ENCODE data around the gene TMOD4.
A peak's percentile ranks its signal among the peaks of the same experiment; 100 is the strongest.

TMOD4 gene

DNA sequence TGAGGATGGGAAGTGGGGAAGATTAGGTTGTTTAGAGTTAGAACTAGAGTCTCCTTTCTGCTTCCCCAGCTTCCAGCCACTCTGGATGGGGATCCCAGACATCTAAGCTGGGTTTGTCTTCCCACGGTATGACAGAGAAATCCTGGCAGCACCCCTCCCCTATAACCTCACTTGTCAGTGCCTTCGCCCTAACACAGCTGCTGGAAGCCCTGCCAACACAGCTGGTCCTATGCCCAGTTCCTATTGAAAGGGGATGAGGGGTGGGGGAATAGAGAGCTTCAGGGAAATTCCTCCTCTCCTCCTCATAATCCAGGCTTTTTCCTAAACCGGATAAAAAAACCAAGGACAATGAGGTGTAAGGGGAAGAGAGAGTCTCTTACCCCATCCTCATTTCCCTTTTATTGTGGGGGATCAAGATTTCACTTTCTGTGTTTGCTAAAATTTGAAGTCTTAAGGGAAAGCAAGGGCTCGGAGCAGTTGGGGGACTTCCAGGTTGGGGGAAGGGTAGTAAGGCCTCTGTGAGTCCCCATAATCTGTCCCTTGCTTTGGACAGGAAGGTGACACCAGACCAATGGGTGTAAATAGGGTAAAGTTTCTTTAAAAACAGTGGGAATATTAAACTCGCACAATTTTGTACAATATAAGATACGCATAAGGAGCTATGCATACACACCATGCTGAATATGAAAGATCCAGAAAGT, 590 bp downstream of the TMOD4 start:
- no peak for DNase-seq

DNA sequence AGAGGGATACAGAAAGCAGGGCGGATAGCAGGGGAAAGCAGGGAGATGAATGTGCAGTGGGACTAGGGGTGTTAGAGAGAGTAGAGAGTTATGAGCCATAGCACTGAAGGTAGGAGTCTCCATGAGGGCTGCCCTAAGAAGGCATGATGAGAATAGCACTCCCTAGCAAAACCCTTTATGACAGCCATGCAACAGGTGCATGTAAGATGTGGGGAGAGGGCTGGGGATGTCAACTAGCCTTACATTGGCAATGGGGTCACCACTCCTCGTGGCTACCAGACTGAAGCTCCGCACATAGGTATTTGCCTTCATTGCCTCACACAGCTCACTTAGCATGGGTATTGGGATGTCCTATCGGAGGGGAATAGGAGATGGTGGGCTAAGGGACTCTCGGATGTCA, 4.6 kb downstream of the TMOD4 start:
- DNase-seq, result no peak

DNA sequence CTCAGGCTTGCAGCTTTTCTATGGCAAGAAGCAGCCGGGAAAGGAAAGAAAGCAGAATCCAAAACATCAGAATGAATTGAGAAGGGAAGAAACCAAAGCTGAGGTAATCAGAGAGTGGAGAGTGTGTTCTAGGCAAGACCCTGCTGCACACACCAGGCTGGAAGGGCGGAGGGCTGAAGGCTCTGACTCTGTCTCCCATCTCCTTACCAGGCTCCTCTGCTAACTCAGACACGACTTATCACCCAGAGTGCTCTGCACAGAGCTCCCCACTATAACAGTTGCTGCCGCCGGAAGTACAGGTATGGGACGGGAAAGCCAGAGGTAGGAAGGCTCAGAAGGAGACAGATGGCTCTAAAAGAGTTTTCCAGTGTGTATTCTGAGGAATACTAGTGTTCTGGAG, 8.7 kb downstream of the TMOD4 start:
- no peak for DNase-seq

DNA sequence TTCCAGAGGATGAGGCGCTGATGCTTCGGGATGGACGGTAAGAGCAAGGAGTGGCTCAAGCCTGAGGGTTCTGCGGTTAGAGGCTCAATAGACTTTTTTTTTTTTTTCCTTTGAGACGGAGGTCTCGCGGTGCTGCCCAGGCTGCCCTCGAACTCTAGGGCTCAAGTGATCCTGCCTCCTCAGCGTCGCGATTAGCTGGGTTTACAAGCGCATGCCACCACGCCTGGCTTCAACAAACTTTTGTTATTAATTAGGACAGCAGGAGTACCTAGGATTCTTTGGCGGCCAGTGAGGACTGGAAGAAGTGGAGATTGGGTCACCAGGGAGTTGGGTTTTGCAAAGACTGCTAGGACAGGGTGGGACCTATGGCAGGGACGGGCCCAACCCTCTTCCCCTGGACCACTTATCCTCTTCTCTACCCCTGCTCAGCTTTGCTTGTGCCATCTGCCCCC, 9.2 kb downstream of the TMOD4 start:
- DNase-seq, result no peak

DNA sequence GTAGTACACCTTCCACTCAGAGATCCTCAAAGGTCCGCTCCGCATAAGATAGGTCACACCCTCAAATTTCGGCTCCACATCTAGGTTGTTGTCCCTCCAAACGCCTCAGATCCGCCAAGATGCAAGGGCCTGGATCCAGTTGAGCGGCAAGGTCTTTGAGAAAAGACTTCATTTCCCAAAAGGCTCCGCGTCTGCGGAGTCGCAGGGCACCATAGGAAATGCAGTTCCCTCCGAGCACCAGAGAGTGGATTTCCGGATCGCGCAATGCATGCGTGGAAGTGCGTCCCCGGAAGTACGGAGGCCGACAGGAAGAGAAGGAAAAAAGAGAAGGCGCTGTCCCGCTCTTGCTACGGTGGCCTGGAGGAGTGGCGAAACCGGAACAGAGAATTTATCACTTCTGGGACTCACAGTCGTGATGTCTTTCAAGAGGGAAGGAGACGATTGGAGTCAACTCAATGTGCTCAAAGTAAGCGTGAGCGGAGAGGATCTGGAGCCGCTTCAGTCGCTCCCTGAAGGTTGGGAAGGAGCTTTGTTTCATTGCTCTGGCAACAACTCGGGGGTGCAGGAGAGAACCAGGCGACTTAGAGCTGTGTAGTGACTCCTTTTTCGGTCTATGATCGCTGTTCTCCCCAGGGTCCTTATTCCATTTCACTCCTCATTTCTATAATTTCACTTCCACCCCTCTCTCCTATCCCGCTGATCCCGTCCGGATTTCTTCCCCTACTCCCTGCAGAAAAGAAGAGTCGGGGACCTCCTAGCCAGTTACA, 9.9 kb downstream of the TMOD4 start, which contains the start of the genes LYSMD1 and SCNM1:
TSS of gene LYSMD1 (minus strand) at position 165 of the 767 bp plus-strand sequence. CDS start 644 bp downstream, outside the sequence.
TSS of gene SCNM1 (plus strand) at position 407 of the 767 bp plus-strand sequence. CDS start at position 416, 9 bp downstream.
- DNase-seq, result peak; percentile 99

DNA sequence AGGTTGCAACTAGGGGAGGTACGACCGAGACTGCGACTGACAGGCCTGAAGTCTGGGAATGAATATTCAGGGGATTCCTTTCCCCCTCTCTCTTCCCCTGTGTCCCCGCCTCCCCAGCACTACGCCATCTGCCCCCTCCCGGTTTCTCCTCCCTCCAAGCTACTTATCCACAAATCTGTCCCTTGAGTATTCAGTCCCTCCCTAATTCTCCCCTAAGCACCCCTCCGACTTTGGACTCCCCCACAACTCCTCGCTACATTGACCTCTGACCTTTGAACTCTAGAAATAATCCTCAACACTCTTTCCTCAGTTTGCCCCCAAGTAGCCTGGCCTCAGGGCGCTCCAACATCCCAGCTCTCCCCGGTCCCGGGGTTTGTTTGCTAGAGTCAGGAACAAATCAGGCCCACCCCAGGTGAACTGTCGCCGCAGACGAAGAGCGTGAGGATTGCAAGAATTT, 10.5 kb downstream of the TMOD4 start:
- DNase-seq, result no peak

DNA sequence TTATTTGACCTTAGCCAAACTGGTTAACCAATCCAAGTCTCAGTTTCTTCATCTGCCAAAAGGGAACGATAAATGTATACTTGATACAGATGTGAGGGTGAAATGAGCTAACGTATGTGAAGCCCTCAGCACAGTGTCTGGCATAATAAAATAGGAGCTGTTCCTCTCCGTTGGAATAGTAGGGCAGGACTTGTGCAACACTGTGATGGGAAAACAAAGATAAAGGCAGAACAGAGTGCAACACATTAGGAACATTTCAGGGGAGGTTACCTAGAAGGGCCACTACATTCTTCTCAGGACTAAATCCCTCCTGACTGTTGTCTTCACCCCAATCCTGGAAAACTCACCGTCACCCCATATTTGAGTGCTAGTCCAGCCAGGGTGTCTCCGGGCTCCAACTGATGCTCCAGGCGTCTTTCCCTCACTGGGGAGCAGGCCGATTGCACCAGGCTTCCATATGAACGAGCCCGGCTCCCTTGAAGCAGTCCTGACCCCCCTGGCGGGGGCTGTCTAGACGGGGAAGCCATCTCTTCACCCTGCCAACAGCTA, 11.0 kb downstream of the TMOD4 start:
- DNase-seq, result no peak

DNA sequence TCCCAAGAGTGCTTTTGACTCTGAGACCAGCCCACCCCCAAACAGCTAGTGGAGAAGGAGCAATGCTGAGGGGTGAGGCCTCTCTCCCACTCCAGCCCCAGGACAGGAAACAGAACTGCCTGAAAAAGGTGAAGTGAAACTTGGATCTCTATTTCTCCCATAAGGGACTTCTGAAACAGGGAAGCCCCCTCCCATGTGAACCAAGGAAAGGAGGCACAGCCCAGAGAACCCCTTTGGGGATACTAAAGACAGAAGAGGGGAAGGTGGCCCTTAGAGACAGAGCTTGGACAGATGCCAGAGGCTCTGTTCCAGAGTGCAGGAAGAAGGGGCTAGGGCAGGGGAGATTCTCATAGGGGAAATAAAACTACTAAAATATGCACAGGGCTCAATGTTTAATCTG, 16.4 kb downstream of the TMOD4 start:
- no peak for DNase-seq

DNA sequence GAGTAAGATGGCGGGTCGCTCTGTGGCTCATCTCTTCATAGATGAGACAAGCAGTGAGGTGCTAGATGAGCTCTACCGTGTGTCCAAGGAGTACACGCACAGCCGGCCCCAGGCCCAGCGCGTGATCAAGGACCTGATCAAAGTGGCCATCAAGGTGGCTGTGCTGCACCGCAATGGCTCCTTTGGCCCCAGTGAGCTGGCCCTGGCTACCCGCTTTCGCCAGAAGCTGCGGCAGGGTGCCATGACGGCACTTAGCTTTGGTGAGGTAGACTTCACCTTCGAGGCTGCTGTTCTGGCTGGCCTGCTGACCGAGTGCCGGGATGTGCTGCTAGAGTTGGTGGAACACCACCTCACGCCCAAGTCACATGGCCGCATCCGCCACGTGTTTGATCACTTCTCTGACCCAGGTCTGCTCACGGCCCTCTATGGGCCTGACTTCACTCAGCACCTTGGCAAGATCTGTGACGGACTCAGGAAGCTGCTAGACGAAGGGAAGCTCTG, 17.0 kb downstream of the TMOD4 start:
- DNase-seq, result no peak

DNA sequence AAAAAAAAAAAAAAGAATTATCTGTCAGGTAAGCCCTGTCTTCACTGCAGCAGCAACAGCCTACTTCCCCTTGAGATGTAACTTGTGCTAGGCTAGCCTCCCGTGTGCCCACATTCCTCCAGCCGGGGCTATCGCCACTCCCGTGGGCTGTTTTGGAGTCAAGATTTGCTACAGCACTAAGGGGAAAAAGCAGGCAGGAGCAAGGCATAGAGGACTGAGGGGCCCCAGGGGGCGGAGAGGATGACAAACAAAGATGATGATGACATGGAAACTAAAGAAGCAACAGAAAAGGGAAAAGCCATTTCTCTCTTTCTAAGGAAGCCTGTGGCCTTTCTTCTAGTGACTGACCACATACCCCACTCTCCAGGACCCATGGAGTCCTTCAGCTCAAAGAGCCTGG, 17.5 kb downstream of the TMOD4 start:
- no peak for DNase-seq

DNA sequence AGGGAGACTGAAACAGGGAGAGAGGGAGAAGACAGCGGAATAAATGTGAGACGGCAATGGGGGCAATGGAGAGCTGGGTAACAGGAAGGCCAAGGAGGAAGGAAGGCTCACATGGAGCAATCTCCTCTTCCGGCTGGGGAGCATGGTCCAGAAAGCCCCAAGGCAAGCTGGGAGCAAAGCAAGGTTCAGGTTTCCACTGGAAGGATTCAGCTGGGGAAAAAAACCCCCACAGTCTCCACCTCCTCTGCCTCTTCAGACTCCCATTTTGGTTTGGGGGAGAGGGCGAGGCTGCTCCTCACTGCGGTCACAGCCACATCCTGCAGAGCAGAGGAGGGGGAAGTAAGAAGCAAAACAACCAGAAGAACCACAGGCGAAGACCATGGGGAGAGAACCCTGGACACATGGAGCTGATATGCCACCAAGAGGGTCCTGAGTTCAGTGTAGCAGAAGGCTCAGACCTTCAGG, 18.7 kb downstream of the TMOD4 start:
- peak; percentile 91 for DNase-seq

DNA sequence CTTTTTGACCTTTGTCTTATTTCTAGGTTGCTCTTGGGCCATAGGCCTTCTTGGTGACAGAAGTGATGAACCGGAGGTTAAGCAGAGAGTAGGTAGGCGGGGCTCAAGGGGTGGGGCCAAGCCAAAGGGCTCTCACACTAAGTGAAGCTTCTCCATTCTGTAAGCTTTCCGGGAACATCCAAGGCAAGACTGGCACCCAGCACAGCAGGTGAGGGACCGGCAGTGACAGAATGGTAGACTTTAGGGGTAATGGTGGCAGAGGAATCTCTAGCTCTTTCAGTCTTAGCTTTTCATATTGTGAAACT, 19.3 kb downstream of the TMOD4 start, which contains the start of gene TNFAIP8L2:
TSS of gene TNFAIP8L2 (plus strand) at position 135 of the 305 bp plus-strand sequence. CDS start 2,049 bp downstream, outside the sequence.
- peak; percentile 64 for DNase-seq

DNA sequence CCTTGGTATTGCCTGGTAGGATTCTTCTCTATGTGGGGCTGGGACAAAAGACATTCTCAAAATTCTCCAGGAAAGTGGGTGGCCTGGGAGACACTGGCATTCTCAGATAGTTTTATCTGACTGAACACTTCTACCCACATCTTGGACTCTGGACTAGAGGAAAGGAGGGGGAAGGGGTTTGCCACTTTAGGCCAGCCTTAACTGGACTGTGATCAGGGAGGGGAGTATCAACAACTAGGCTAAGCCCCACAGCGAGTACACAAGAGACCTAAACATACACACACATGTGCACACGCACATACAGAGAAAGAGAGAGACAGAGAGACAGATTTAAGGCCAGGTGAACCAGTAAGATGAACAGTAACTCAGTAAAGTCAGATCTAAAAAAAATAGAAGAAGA, 28.1 kb downstream of the TMOD4 start:
- DNase-seq, result no peak

DNA sequence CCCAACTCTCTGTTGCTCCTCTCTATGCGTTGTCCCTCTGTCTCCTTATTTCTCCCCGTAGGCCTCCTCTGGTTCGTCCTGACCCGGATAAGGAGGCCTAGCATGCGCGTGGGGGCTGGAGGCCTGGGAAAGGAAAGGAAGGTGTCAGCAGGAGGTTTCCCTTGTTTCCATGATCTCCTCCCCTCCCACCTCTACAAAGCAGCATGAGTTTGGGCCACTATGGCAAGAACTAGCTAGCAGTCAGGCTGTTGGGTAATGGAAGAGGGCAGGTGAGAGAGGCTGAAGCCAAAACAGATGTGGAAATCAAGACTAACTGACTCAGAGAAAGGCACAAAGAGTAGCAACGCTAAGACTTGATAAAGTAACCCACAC, 28.7 kb downstream of the TMOD4 start:
- DNase-seq, result no peak

DNA sequence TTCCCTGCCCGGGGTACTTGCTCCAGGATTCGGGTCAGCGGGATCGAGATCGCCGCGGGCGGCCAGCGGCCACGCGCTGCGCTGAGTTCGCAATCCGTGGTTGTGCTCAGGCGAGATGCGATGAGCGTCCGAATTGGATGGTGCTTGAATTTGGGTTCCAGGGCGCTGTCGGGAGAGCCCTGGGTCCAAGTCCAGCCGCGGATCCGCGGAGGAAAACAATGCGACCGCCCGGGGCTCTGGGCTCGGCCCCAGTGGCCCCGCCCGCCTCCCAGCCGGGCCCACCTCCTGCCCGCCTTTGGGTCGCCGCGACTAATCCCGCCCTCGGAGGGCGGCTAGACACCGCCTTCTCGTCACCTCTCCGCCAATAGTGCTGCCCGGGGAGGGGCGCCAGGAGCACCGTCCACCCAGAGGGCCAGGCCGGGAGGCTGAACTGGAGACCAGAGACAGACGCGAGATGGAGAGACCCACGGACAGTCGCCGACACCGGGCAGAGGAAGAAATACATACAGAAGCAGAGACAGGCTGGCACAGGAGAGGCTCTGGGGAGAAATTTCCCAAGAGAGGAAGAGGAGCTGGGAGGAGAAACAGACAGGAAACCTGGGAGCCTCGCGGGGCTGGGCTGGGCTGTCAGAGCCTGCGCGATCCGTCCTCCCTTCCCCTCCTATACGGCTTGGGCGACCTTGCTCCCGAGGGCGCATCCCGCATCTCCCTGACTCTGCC, 29.2 kb downstream of the TMOD4 start, which contains the start of gene SEMA6C:
TSS of gene SEMA6C (minus strand) at position 220 of the 720 bp plus-strand sequence. CDS start 4,010 bp downstream, outside the sequence.
- DNase-seq, result peak; percentile 50

DNA sequence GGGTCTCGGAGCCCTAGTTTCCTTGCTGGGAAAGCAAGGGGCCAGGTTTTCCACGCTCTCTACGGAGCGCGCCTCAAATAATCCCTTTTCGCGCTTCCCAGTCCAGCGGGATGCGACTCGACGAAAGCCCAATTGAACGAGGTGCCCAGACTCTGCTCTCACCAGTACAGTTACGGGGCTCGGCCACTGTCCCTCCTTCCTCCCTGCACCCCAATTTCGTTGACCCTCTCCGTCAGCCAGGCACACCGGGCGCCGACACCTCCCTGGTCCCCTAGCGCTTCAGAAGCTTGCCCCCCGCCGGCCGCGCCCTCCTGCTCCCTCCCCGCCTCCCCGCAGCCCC, 29.7 kb downstream of the TMOD4 start:
- no peak for DNase-seq

DNA sequence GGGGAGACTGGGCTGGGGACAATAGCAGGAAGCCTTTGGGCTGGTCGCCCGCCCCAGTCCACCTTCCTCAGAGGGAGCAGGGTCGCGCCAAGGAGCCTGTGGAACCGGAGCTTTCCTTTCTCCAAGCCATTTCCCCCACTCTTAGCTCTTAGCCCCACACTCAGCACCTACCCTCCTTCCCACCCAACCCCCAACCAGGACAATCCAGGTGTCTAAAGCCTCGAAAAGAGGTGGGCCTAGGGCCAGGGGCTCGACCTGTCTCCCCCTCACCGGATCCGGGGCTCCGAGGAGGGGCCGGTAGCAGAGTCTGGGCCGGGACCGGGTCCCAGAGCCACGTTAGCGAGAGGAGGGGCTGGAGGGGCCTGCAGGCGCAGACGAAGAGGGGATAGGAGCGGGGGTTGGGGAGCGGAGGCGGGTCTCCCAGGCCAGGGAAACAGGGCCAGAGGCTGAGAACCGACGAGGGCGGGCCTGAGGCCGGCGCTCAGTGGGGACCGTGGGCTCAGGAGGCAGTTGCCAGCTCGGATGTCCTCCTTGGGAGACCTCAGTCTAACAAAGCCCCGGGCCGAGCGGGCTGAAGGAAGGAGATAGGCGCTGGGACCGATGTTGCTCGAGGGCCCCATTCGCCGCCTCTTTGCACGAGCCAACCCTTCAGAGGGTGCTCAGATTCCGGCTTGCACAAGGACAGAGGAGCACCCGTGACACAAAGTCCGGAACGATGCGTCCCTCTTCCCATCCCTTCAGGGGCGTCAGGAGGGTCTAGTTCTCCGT, 30.3 kb downstream of the TMOD4 start:
- no peak for DNase-seq

DNA sequence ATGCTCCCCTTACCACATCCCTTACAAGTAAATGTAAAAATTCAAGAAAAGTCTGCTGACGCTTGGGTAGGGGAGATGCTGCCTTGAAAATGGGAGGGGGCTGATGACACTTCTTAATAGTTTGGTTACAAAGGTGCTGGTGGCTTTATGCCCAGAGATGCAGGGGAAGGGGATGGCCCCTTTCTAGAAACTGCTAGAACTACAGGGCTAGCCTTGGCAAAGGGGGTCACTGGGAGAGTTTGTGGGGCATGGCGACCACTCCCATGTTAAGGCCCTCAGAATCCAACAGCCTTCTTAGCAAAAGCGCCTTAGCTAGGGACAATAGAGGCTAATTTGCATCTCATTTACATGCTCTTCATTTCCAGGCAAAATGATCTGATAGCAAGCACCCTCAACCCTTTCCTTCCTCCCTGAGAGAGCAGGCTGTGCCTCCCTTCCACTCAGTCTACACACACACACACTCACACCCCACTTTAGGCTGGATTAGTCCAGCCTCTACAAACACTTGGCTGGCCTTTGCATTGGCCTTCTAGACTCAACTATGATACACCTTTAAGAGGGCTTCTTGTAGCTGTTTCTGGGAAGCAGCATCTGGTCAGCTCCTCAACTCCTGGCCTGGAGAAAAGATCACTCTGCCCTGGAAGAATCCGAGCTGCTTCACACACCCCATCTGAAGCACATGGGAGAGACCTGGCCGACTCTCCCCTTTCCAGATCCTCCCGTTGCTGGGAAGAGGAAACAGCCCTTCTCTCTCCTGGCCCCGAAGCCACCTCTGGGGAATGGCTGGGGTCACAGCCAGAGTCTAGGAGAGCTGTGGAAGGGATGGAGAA, 31.1 kb downstream of the TMOD4 start:
- DNase-seq, result no peak

DNA sequence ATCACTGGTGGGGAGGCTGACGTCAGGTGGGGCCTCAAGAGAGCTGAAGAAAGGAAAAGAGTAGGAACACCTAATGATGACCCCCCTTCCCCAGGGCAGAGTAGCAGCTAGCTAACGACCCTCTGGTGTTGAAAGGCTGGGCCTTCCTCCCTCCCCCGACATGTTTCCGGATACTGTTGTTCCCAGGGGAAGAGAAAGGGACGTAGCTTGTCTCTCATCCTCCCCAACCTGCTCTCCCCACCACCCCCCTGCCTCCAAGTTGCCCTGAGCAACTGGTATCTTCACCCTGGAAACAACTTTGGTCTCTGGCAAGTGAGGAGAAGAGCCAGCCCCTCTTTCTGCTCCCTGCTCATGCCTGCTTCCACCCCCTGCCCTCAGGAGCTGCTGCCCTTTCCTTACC, 31.8 kb downstream of the TMOD4 start:
- no peak for DNase-seq

DNA sequence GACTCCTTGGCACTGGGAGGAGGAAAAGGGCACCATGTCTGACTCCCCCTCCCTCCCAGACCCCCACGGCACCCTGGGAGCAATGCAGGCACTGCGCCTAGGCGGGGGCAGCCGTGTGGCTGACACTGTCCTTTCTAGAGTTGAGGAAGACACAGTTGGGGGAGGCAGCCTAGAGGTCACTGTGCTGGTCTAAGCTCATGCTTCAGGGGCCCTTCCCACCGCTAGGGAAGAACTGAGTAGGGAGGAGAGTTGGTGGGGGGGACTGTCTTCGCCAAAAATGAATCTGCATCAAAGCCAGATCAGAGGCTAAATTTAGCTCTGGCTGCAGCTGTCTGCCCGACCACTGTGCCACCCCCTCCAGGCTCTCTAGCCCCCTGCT, 32.7 kb downstream of the TMOD4 start:
- no peak for DNase-seq

DNA sequence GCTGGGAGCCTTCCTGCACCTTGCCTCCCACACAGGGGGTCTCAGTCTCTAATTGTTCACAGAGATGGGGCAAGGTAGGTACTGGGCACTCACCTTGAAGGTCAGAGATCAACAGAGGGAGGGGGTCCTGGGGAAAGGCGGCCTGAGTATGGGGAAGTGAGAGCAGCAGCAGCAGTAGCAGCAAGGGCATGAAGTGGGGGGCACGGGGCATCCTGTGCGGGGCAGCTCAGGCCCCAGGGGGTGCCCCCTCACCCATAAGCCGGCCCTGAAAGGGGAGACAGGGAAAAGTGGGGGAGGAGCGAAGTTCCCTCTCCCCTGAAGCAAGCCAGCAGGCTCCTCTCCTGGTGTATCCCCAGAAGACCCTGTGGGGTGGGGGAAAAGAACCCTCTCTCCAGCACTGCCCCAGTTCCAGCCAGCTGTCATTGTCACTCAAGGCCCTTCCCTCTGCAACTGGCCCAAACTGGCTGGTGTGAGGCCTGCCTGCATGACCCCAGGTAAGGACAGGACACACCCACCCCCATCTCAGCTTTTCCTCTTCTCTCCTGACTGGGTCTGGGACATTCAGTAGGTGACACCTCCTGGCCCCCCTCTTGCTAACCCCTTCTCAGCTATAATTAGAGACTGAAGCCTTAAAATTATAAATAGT, 33.2 kb downstream of the TMOD4 start:
- no peak for DNase-seq

All from SIG-M5 (cell line).